HepG2 (cell line): ENCODE measurements around the gene RWDD4. TPM values are rescaled to one million over a fixed set of nuclear protein-coding genes. Genes with fewer than 3 reads are reported as not detected.

Experiments used
- CEBPB ChIP-seq: IDR thresholded peaks from 2 replicates; pipeline ENCODE4 v1.6.1; 2011; ENCODE audit warnings: low read depth, low read length, improper control_type of control experiment, borderline replicate concordance
- FOXJ3 ChIP-seq: sonication (generic); formaldehyde crosslinking; IDR thresholded peaks from 2 replicates; pipeline ENCODE4 v1.4.0; 2020; ENCODE audit warnings: missing genetic modification reagents, mild to moderate bottlenecking, borderline replicate concordance
- KMT2A ChIP-seq: sonication (generic); formaldehyde crosslinking; IDR thresholded peaks from 2 replicates; pipeline ENCODE4 v1.4.0; 2020; ENCODE audit warnings: missing genetic modification reagents
- NAIF1 ChIP-seq: sonication (generic); formaldehyde crosslinking; IDR thresholded peaks from 2 replicates; pipeline ENCODE4 v1.5.0; 2020; ENCODE audit warnings: mild to moderate bottlenecking, missing genetic modification reagents, borderline replicate concordance
- NR2F6 ChIP-seq, 2 experiments: IDR thresholded peaks; 2 replicates each; pipeline ENCODE4 v1.6.1; 2016; ENCODE audit warnings: antibody characterized with exemption in 1 of 2, mild to moderate bottlenecking in 1 of 2
- TBL1XR1 ChIP-seq: fragments of 150-350 bp; IDR thresholded peaks from 2 replicates; pipeline ENCODE4 v1.6.1; 2014; ENCODE audit warnings: borderline replicate concordance, low read length; ENCODE audit not compliant: partially characterized antibody
- TCF7 ChIP-seq: sonication (generic); IDR thresholded peaks from 2 replicates; pipeline ENCODE4 v1.6.1; 2016; ENCODE audit warnings: antibody characterized with exemption, low read depth
- polyA plus RNA-seq, 8 experiments: library from polyadenylated mRNA; depleted of rRNA in 3 of 8; stranded (reverse) in 7 of 8; unstranded in 1 of 8; fragments of >200 nt; fragmentation: Illumina TruSeq in 4 of 8; extraction: Trizol in 4 of 8; gene quantifications; 2 replicates each; pipeline versions ENCODE4 v1.2.1 to v1.2.3, GENCODE V29; 2011 to 2016; ENCODE audit warnings: low read depth in 4 of 8, missing spikeins in 1 of 8, mixed read lengths in 1 of 8; ENCODE audit not compliant: insufficient read depth in 1 of 8
- total RNA-seq, 5 experiments: library from RNA; depleted of rRNA; stranded (reverse); fragments of >200 nt; fragmentation: Illumina TruSeq; extraction: Trizol; gene quantifications; 2 replicates each; pipeline ENCODE4 v1.2.3, GENCODE V29; 2016; ENCODE audit warnings: low read depth in 1 of 5
- TF ChIP-seq, protein P1 (sequence below): sonication (generic); formaldehyde crosslinking; IDR thresholded peaks from 2 replicates; pipeline ENCODE4 v1.5.0; 2020; ENCODE audit warnings: mild to moderate bottlenecking, missing genetic modification reagents
- TF ChIP-seq, protein P2 (sequence below): sonication (generic); formaldehyde crosslinking; IDR thresholded peaks from 2 replicates; pipeline ENCODE4 v1.8.1; 2022; ENCODE audit warnings: low read depth, mild to moderate bottlenecking, missing genetic modification reagents
- TF ChIP-seq, protein P3 (sequence below): sonication (generic); formaldehyde crosslinking; IDR thresholded peaks from 2 replicates; pipeline ENCODE4 v1.9.0; 2021; ENCODE audit warnings: mild to moderate bottlenecking, missing genetic modification reagents
- TF ChIP-seq, protein P4 (sequence below): sonication (generic); formaldehyde crosslinking; IDR thresholded peaks from 2 replicates; pipeline ENCODE4 v1.4.0; 2020; ENCODE audit warnings: missing genetic modification reagents

Gene RWDD4
- total and polyA plus RNA-seq, 2 of the 13 experiments (the other 11 are each of a cell fraction or from before 2014, with no cell fraction given), result 10.2 to 25.4 TPM

DNA sequence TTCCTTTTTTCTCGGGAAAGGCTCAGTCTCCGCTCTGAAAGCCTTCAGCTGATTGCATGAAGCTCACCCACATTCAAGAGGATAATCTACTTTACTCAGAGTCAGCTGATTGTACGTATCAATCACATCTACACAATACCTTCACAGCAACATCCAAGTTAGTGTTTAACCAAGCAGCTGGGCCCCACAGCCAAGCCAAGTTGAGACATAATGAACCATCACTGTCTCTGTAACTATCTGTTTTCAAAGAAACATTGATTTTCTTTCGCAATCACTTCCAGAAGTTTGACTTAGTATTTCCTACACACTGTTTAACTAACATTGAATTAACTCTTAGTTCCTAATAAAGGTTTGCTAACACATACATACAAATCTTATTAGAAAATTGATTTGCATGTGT is 40.3 kb downstream of the RWDD4 start (continued):
- TF ChIP-seq, protein P1, sequence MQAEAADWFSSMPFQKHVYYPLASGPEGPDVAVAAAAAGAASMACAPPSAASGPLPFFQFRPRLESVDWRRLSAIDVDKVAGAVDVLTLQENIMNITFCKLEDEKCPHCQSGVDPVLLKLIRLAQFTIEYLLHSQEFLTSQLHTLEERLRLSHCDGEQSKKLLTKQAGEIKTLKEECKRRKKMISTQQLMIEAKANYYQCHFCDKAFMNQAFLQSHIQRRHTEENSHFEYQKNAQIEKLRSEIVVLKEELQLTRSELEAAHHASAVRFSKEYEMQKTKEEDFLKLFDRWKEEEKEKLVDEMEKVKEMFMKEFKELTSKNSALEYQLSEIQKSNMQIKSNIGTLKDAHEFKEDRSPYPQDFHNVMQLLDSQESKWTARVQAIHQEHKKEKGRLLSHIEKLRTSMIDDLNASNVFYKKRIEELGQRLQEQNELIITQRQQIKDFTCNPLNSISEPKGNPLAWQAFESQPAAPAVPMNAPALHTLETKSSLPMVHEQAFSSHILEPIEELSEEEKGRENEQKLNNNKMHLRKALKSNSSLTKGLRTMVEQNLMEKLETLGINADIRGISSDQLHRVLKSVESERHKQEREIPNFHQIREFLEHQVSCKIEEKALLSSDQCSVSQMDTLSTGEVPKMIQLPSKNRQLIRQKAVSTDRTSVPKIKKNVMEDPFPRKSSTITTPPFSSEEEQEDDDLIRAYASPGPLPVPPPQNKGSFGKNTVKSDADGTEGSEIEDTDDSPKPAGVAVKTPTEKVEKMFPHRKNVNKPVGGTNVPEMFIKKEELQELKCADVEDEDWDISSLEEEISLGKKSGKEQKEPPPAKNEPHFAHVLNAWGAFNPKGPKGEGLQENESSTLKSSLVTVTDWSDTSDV (CRISPR knock-in tag), result no peak
- TF ChIP-seq, protein P2, sequence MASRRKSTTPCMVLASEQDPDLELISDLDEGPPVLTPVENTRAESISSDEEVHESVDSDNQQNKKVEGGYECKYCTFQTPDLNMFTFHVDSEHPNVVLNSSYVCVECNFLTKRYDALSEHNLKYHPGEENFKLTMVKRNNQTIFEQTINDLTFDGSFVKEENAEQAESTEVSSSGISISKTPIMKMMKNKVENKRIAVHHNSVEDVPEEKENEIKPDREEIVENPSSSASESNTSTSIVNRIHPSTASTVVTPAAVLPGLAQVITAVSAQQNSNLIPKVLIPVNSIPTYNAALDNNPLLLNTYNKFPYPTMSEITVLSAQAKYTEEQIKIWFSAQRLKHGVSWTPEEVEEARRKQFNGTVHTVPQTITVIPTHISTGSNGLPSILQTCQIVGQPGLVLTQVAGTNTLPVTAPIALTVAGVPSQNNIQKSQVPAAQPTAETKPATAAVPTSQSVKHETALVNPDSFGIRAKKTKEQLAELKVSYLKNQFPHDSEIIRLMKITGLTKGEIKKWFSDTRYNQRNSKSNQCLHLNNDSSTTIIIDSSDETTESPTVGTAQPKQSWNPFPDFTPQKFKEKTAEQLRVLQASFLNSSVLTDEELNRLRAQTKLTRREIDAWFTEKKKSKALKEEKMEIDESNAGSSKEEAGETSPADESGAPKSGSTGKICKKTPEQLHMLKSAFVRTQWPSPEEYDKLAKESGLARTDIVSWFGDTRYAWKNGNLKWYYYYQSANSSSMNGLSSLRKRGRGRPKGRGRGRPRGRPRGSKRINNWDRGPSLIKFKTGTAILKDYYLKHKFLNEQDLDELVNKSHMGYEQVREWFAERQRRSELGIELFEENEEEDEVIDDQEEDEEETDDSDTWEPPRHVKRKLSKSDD (CRISPR knock-in tag), result peak; percentile 82; the same call in 1 of the 2 replicates
- TF ChIP-seq FOXJ3 (CRISPR knock-in tag), result peak; percentile 78; the same call in 1 of the 2 replicates
- TF ChIP-seq KMT2A (CRISPR knock-in tag), result no peak
- TF ChIP-seq NR2F6 (IDR thresholded peaks at IDR 0.05), result peak; percentile 50; the same call in 1 of the 2 replicates
- peak; percentile 56; the same call in 1 of the 2 replicates for TF ChIP-seq NR2F6 (CRISPR knock-in tag; IDR thresholded peaks at IDR 0.05)
- TF ChIP-seq TBL1XR1, result peak; percentile 65
- peak; percentile 96 for TF ChIP-seq CEBPB
- TF ChIP-seq NAIF1 (CRISPR knock-in tag), result peak; percentile 75; the same call in 1 of the 2 replicates
- peak; percentile 78 for TF ChIP-seq TCF7
- TF ChIP-seq, protein P3, sequence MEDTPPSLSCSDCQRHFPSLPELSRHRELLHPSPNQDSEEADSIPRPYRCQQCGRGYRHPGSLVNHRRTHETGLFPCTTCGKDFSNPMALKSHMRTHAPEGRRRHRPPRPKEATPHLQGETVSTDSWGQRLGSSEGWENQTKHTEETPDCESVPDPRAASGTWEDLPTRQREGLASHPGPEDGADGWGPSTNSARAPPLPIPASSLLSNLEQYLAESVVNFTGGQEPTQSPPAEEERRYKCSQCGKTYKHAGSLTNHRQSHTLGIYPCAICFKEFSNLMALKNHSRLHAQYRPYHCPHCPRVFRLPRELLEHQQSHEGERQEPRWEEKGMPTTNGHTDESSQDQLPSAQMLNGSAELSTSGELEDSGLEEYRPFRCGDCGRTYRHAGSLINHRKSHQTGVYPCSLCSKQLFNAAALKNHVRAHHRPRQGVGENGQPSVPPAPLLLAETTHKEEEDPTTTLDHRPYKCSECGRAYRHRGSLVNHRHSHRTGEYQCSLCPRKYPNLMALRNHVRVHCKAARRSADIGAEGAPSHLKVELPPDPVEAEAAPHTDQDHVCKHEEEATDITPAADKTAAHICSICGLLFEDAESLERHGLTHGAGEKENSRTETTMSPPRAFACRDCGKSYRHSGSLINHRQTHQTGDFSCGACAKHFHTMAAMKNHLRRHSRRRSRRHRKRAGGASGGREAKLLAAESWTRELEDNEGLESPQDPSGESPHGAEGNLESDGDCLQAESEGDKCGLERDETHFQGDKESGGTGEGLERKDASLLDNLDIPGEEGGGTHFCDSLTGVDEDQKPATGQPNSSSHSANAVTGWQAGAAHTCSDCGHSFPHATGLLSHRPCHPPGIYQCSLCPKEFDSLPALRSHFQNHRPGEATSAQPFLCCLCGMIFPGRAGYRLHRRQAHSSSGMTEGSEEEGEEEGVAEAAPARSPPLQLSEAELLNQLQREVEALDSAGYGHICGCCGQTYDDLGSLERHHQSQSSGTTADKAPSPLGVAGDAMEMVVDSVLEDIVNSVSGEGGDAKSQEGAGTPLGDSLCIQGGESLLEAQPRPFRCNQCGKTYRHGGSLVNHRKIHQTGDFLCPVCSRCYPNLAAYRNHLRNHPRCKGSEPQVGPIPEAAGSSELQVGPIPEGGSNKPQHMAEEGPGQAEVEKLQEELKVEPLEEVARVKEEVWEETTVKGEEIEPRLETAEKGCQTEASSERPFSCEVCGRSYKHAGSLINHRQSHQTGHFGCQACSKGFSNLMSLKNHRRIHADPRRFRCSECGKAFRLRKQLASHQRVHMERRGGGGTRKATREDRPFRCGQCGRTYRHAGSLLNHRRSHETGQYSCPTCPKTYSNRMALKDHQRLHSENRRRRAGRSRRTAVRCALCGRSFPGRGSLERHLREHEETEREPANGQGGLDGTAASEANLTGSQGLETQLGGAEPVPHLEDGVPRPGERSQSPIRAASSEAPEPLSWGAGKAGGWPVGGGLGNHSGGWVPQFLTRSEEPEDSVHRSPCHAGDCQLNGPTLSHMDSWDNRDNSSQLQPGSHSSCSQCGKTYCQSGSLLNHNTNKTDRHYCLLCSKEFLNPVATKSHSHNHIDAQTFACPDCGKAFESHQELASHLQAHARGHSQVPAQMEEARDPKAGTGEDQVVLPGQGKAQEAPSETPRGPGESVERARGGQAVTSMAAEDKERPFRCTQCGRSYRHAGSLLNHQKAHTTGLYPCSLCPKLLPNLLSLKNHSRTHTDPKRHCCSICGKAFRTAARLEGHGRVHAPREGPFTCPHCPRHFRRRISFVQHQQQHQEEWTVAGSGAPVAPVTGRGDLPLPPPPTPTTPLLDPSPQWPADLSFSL (CRISPR knock-in tag), result no peak
- TF ChIP-seq, protein P4, sequence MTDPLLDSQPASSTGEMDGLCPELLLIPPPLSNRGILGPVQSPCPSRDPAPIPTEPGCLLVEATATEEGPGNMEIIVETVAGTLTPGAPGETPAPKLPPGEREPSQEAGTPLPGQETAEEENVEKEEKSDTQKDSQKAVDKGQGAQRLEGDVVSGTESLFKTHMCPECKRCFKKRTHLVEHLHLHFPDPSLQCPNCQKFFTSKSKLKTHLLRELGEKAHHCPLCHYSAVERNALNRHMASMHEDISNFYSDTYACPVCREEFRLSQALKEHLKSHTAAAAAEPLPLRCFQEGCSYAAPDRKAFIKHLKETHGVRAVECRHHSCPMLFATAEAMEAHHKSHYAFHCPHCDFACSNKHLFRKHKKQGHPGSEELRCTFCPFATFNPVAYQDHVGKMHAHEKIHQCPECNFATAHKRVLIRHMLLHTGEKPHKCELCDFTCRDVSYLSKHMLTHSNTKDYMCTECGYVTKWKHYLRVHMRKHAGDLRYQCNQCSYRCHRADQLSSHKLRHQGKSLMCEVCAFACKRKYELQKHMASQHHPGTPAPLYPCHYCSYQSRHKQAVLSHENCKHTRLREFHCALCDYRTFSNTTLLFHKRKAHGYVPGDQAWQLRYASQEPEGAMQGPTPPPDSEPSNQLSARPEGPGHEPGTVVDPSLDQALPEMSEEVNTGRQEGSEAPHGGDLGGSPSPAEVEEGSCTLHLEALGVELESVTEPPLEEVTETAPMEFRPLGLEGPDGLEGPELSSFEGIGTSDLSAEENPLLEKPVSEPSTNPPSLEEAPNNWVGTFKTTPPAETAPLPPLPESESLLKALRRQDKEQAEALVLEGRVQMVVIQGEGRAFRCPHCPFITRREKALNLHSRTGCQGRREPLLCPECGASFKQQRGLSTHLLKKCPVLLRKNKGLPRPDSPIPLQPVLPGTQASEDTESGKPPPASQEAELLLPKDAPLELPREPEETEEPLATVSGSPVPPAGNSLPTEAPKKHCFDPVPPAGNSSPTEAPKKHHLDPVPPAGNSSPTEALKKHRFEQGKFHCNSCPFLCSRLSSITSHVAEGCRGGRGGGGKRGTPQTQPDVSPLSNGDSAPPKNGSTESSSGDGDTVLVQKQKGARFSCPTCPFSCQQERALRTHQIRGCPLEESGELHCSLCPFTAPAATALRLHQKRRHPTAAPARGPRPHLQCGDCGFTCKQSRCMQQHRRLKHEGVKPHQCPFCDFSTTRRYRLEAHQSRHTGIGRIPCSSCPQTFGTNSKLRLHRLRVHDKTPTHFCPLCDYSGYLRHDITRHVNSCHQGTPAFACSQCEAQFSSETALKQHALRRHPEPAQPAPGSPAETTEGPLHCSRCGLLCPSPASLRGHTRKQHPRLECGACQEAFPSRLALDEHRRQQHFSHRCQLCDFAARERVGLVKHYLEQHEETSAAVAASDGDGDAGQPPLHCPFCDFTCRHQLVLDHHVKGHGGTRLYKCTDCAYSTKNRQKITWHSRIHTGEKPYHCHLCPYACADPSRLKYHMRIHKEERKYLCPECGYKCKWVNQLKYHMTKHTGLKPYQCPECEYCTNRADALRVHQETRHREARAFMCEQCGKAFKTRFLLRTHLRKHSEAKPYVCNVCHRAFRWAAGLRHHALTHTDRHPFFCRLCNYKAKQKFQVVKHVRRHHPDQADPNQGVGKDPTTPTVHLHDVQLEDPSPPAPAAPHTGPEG (CRISPR knock-in tag), result no peak
